Retina (tissue), 1 donor: ENCODE measurements around the gene TMEM207.

ENCODE experiments used
- DNase-seq: peaks from one replicate; pipeline ENCODE4 v3.0.0-alpha.2; 2016

TMEM207 gene

DNA sequence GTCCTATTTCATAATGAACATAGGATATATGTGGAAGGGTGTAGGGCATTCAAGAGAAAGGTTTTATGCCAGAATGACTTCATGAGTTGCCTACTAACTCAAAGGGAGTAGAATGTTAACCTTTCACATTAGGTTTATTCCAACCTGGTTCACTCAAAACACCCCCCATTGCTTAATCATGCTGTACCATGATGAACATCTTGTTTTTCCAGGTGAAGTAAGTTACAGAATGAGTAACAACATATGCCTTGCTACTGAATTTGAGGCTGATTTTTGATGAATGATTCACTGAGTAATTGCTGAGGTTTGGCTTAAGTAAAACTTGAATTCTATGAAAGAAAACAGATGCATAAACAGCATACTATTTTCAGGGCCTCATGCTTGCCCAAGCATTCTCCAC lies 67.6 kb downstream of the TMEM207 start:
- DNase-seq = no peak

DNA sequence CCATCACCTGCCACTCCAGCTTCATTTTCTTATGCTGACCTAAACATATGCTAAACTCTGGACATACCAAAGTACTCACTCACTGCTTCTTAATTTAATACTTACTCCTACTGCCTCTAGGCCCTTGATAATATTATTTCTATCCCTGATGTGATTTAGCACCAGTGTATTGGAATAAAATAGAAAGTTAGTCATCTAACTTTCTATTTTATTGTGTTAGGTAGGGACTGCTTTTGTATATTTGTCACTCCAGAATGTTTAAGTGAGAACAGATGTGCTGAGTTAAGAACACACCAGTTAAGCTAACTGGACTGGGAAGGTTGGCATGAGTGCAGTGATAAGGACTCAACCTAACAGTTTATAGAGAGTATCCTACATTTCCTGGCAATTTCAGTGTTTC lies 68.3 kb downstream of the TMEM207 start:
- DNase-seq = no peak

DNA sequence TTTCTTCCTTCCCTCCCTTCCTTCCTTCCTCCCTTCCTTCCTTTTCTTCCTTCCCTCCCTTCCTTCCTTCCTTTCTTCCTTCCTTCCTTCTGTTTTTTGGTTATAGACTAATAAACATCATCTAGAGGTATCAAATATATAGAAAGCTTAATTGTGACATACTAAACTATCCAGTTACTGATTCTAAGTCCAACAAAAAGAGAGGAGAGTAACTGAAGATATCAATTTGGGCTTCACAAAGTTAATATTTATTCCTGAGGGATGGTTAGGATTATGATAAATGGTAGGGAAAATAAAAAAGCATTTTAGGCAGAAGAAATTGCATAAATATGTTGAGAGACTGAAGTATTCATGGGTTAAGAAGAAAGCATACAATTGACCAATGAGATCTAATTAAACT lies 69.5 kb downstream of the TMEM207 start:
- no peak for DNase-seq
